HG03097 (cell line): ENCODE data around the gene HSPA1A.
"Not testable (repeated sequence)": the region's sequence is repeated elsewhere in the genome, so short reads cannot be mapped to it uniquely, and the experiment has no call there.

Source experiments
- ATAC-seq: cut with Tn5 transposase; IDR thresholded peaks from one replicate; pipeline ENCODE4 v1.9.1; 2021; ENCODE audit not compliant: unreplicated experiment, low FRiP score

HSPA1A gene

GRCh38 chr6:31806470-31807272 lies 8.7 kb upstream of the HSPA1A start, which contains the start of gene LSM2:
Gene LSM2, minus strand, starts transcription at chr6:31806966. Its CDS starts 209 bp downstream, at chr6:31806757.
- ATAC-seq, result peak; percentile 89

- ATAC-seq, result not testable (repeated sequence)
Observed at GRCh38 chr6:31808599-31808998, 6.7 kb upstream of the HSPA1A start.

GRCh38 chr6:31811645-31812044 lies 3.7 kb upstream of the HSPA1A start:
- no peak for ATAC-seq

- ATAC-seq, result no peak
Observed at GRCh38 chr6:31813465-31813849, 1.9 kb upstream of the HSPA1A start.

- no peak for ATAC-seq
Observed at GRCh38 chr6:31814677-31815024, 692 bp upstream of the HSPA1A start.

GRCh38 chr6:31817133-31817928 lies 2.0 kb downstream of the HSPA1A start:
- not testable (repeated sequence) for ATAC-seq

GRCh38 chr6:31817929-31818511 lies 2.7 kb downstream of the HSPA1A start:
- not testable (repeated sequence) for ATAC-seq

- no peak for ATAC-seq
Observed at GRCh38 chr6:31819871-31820299, 4.5 kb downstream of the HSPA1A start.

- not testable (repeated sequence) for ATAC-seq
Observed at GRCh38 chr6:31820399-31820798, 5.1 kb downstream of the HSPA1A start.

GRCh38 chr6:31821301-31822035 lies 6.1 kb downstream of the HSPA1A start:
- no peak for ATAC-seq

GRCh38 chr6:31822036-31822821 lies 6.9 kb downstream of the HSPA1A start:
- no peak for ATAC-seq

- ATAC-seq, result not testable (repeated sequence)
Observed at GRCh38 chr6:31823592-31824196, 8.4 kb downstream of the HSPA1A start.

GRCh38 chr6:31825553-31825952 lies 10.2 kb downstream of the HSPA1A start:
- no peak for ATAC-seq

- ATAC-seq, result no peak
Observed at GRCh38 chr6:31826793-31827285, 11.5 kb downstream of the HSPA1A start.

- ATAC-seq, result peak; percentile 62
Observed at GRCh38 chr6:31827286-31828079, 12.1 kb downstream of the HSPA1A start, which contains the start of gene HSPA1B. Gene HSPA1B, plus strand, starts transcription at chr6:31827738. Its CDS starts 213 bp downstream, at chr6:31827951.

- ATAC-seq, result no peak
Observed at GRCh38 chr6:31829633-31830283, 14.4 kb downstream of the HSPA1A start.

- ATAC-seq, result no peak
Observed at GRCh38 chr6:31830886-31831335, 15.6 kb downstream of the HSPA1A start.
